Liver (tissue), 3 donors: ENCODE data around the gene ASIC2.

Experiments
- ATF3 ChIP-seq: IDR thresholded peaks from 2 replicates; pipeline ENCODE4 v1.6.1; 2016; ENCODE audit warnings: antibody characterized with exemption
- EGR1 ChIP-seq, 2 donors: IDR thresholded peaks; 2 replicates each; pipeline ENCODE4 v1.6.1; 2016 to 2018; ENCODE audit warnings: antibody characterized with exemption in 2 of 2, low read depth in 2 of 2
- FOXA2 ChIP-seq: IDR thresholded peaks from 2 replicates; pipeline ENCODE4 v1.6.1; 2016; ENCODE audit warnings: antibody characterized with exemption
- GABPA ChIP-seq, 2 donors: IDR thresholded peaks in 1 of 2; conservative IDR thresholded peaks in 1 of 2; 2 replicates each; pipeline ENCODE4 v1.6.1; 2016; ENCODE audit warnings: antibody characterized with exemption in 2 of 2, mild to moderate bottlenecking in 1 of 2, moderate library complexity in 1 of 2
- JUND ChIP-seq, 2 donors: IDR thresholded peaks; 2 replicates each; pipeline ENCODE4 v1.6.1; 2016; ENCODE audit warnings: antibody characterized with exemption in 2 of 2
- MAX ChIP-seq: IDR thresholded peaks from 2 replicates; pipeline ENCODE4 v1.6.1; 2016; ENCODE audit warnings: antibody characterized with exemption
- NR2F2 ChIP-seq: IDR thresholded peaks from 2 replicates; pipeline ENCODE4 v1.6.1; 2016; ENCODE audit warnings: antibody characterized with exemption
- RAD21 ChIP-seq, 2 donors: IDR thresholded peaks; 2 replicates each; pipeline ENCODE4 v1.6.1; 2016; ENCODE audit warnings: antibody characterized with exemption in 2 of 2, mild to moderate bottlenecking in 2 of 2
- RXRA ChIP-seq, 2 donors: IDR thresholded peaks; 2 replicates each; pipeline ENCODE4 v1.6.1; 2017 to 2018; ENCODE audit warnings: antibody characterized with exemption in 2 of 2, mild to moderate bottlenecking in 1 of 2
- SP1 ChIP-seq: IDR thresholded peaks from 2 replicates; pipeline ENCODE4 v1.6.1; 2018; ENCODE audit warnings: antibody characterized with exemption, mild to moderate bottlenecking
- YY1 ChIP-seq: IDR thresholded peaks from 2 replicates; pipeline ENCODE4 v1.6.1; 2016; ENCODE audit warnings: antibody characterized with exemption, mild to moderate bottlenecking
- TF ChIP-seq, protein P1 (sequence below): fragments of 150-350 bp; IDR thresholded peaks from 2 replicates; pipeline ENCODE4 v1.5.1; 2017; ENCODE audit warnings: improper control_type of control experiment, low read depth, low read length; ENCODE audit not compliant: missing input control
- TF ChIP-seq, protein P2 (sequence below): IDR thresholded peaks from 2 replicates; pipeline ENCODE4 v1.6.1; 2016; ENCODE audit warnings: antibody characterized with exemption
- TF ChIP-seq, protein P3 (sequence below): IDR thresholded peaks from 2 replicates; pipeline ENCODE4 v1.6.1; 2016; ENCODE audit warnings: antibody characterized with exemption, mild to moderate bottlenecking
- donor health status: healthy.
- donor health status: healthy.

DNA sequence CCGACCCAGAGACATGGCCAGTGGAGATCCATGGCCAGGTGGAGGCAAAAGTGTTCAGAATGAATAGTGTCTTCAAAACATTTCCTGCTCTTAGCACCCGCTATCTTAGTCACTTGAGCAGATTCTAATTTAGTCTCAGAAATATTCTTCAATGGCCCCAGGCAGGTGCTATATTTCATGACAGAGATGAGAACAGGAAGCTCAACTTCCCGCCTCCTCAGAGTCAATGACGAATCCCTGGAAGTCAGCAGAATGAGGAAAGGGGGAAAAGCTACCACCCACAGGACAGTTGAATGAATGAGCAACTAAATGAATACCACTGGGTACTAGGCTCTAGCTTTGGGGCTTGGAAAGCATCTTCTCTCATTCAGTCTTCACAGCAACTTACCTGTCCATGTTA, 147.2 kb downstream of the ASIC2 start:
- TF ChIP-seq RAD21 (IDR thresholded peaks at IDR 0.05), result no peak
- TF ChIP-seq, protein P1, sequence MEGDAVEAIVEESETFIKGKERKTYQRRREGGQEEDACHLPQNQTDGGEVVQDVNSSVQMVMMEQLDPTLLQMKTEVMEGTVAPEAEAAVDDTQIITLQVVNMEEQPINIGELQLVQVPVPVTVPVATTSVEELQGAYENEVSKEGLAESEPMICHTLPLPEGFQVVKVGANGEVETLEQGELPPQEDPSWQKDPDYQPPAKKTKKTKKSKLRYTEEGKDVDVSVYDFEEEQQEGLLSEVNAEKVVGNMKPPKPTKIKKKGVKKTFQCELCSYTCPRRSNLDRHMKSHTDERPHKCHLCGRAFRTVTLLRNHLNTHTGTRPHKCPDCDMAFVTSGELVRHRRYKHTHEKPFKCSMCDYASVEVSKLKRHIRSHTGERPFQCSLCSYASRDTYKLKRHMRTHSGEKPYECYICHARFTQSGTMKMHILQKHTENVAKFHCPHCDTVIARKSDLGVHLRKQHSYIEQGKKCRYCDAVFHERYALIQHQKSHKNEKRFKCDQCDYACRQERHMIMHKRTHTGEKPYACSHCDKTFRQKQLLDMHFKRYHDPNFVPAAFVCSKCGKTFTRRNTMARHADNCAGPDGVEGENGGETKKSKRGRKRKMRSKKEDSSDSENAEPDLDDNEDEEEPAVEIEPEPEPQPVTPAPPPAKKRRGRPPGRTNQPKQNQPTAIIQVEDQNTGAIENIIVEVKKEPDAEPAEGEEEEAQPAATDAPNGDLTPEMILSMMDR, result no peak
- TF ChIP-seq, protein P2, sequence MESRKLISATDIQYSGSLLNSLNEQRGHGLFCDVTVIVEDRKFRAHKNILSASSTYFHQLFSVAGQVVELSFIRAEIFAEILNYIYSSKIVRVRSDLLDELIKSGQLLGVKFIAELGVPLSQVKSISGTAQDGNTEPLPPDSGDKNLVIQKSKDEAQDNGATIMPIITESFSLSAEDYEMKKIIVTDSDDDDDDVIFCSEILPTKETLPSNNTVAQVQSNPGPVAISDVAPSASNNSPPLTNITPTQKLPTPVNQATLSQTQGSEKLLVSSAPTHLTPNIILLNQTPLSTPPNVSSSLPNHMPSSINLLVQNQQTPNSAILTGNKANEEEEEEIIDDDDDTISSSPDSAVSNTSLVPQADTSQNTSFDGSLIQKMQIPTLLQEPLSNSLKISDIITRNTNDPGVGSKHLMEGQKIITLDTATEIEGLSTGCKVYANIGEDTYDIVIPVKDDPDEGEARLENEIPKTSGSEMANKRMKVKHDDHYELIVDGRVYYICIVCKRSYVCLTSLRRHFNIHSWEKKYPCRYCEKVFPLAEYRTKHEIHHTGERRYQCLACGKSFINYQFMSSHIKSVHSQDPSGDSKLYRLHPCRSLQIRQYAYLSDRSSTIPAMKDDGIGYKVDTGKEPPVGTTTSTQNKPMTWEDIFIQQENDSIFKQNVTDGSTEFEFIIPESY, result no peak
- TF ChIP-seq YY1, result no peak
- no peak for TF ChIP-seq JUND (IDR thresholded peaks at IDR 0.05)
- no peak for TF ChIP-seq MAX
- TF ChIP-seq ATF3, result no peak
- no peak for TF ChIP-seq FOXA2
- TF ChIP-seq, protein P3, sequence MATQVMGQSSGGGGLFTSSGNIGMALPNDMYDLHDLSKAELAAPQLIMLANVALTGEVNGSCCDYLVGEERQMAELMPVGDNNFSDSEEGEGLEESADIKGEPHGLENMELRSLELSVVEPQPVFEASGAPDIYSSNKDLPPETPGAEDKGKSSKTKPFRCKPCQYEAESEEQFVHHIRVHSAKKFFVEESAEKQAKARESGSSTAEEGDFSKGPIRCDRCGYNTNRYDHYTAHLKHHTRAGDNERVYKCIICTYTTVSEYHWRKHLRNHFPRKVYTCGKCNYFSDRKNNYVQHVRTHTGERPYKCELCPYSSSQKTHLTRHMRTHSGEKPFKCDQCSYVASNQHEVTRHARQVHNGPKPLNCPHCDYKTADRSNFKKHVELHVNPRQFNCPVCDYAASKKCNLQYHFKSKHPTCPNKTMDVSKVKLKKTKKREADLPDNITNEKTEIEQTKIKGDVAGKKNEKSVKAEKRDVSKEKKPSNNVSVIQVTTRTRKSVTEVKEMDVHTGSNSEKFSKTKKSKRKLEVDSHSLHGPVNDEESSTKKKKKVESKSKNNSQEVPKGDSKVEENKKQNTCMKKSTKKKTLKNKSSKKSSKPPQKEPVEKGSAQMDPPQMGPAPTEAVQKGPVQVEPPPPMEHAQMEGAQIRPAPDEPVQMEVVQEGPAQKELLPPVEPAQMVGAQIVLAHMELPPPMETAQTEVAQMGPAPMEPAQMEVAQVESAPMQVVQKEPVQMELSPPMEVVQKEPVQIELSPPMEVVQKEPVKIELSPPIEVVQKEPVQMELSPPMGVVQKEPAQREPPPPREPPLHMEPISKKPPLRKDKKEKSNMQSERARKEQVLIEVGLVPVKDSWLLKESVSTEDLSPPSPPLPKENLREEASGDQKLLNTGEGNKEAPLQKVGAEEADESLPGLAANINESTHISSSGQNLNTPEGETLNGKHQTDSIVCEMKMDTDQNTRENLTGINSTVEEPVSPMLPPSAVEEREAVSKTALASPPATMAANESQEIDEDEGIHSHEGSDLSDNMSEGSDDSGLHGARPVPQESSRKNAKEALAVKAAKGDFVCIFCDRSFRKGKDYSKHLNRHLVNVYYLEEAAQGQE, result no peak
- TF ChIP-seq NR2F2, result no peak
- no peak for TF ChIP-seq GABPA (IDR thresholded peaks at IDR 0.05 in 1 of 2, conservative IDR thresholded peaks at IDR 0.05 in 1 of 2)
- no peak for TF ChIP-seq SP1
- TF ChIP-seq EGR1 (IDR thresholded peaks at IDR 0.05; ENCODE audit: low read depth in 2 of 2), result no peak
- TF ChIP-seq RXRA (IDR thresholded peaks at IDR 0.05), result no peak
